Retinal pigment epithelial cell (primary cell): ENCODE data around the gene ATXN7L2.

Experiments used
- DNase-seq: peaks from one replicate; pipeline ENCODE4 v3.0.0-alpha.2; 2010; ENCODE audit warnings: low read depth
- H3K4me3 ChIP-seq: 2 replicates; pipeline ENCODE4 v1.5.1; 2011; ENCODE audit warnings: mild to moderate bottlenecking, low read length, control low read depth, moderate library complexity
- TF ChIP-seq, protein P1 (sequence below): conservative IDR thresholded peaks from 2 replicates; pipeline ENCODE4 v1.5.1; 2011; ENCODE audit warnings: low read depth, low read length, control low read depth, inconsistent platforms

ATXN7L2 gene

DNA sequence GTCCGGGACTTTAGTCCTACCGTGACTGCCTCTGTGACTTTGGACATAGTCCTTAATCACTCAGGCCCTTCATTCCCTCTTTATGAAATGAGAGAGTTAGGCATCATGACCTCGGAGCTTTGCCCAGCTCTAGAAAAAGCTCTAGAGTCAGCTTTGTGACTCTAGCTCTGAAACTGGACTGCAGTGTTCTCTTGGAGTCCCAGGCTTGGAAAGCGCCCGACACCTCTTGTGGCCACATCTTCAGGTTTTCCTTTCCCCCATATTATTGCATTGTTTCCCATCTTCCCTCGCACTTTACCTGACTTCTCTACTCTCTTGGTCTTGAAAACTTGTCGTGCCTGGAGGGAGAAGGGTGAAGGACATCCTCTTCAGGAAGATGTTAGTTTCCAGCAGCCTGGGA is 38.3 kb downstream of the ATXN7L2 start:
- no peak overlapping the region for H3K4me3 ChIP-seq
- TF ChIP-seq, protein P1, sequence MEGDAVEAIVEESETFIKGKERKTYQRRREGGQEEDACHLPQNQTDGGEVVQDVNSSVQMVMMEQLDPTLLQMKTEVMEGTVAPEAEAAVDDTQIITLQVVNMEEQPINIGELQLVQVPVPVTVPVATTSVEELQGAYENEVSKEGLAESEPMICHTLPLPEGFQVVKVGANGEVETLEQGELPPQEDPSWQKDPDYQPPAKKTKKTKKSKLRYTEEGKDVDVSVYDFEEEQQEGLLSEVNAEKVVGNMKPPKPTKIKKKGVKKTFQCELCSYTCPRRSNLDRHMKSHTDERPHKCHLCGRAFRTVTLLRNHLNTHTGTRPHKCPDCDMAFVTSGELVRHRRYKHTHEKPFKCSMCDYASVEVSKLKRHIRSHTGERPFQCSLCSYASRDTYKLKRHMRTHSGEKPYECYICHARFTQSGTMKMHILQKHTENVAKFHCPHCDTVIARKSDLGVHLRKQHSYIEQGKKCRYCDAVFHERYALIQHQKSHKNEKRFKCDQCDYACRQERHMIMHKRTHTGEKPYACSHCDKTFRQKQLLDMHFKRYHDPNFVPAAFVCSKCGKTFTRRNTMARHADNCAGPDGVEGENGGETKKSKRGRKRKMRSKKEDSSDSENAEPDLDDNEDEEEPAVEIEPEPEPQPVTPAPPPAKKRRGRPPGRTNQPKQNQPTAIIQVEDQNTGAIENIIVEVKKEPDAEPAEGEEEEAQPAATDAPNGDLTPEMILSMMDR, result no peak
- DNase-seq, result no peak

GRCh38 chr1:109523706-109524105 is 40.0 kb downstream of the ATXN7L2 start:
- no peak for DNase-seq
- H3K4me3 ChIP-seq, result no peak overlapping the region
- TF ChIP-seq, protein P1, result no peak

DNA sequence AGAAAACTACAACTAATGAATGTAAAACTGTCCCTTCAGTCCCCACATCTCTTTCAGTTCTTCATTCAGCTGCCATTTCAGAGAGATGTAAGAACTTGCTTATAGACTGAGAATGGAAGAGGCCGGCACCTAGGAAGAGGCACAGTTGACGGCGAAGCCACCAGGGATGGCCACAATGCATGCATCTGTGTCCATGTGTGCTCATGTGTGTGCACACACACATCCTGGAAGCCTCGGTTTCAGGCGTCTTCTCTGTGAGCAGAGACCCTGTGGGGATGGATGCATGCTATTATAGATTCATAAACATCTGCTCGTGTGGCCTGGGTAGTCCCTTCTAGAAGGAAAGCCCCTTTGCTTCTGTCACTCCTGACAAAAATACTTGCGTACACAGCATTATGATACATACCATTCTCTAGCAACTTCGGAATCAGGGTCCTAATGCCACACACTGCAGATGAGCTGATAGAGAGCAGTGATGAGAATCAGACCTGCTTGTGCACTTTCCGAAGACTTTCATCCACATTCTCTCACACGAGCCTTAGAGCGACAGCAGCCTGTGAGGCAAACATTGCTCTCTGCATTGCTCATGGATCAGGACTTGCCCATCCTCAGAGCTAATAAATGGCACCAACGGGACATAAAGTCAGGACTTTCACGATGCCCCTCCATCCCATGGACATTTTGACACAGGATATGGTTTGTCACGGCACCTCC is 43.5 kb downstream of the ATXN7L2 start:
- DNase-seq, result no peak
- TF ChIP-seq, protein P1, result no peak
- no peak overlapping the region for H3K4me3 ChIP-seq

DNA sequence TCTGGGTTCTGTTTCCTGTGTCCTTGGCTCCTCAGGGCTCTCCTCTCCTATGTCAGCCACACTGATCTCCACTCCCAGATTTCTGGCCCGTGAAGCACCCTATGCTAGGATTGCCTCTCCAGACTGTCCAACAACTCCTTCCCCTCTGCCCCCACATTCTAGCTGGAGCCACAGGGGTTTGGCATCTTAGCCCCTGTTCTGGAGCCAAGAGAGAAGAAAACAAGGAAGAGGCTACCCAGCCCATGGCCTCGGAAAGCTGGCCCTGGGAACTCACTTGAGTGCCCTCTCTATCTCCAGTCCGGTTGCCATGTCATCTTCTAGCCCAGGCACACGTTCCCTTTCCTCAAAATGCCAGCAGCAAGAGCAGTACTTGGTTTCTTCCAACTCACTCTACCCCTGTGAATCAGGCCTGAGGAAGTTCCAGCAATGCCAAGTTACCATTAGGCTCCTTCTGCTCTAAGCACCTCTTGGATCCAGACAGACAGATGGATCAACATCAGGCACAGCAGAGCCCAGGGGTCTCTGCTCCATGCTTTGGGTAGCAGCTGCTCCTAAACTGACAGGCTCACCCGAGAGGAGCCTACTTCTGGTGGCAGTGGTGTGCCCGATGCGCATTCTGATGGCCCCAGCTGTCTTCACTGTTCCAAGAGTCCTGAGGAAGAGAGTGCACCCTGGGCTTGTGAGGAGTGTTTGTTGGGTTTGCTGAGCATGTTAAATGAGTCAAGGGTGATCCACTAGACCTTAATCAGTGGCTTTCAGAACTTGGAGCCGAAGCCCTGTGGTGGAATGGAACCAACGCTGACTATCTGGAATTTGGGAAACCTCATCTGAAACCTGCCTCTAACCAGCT is 44.4 kb downstream of the ATXN7L2 start:
- H3K4me3 ChIP-seq, result no peak overlapping the region
- TF ChIP-seq, protein P1, result no peak
- DNase-seq, result no peak

DNA sequence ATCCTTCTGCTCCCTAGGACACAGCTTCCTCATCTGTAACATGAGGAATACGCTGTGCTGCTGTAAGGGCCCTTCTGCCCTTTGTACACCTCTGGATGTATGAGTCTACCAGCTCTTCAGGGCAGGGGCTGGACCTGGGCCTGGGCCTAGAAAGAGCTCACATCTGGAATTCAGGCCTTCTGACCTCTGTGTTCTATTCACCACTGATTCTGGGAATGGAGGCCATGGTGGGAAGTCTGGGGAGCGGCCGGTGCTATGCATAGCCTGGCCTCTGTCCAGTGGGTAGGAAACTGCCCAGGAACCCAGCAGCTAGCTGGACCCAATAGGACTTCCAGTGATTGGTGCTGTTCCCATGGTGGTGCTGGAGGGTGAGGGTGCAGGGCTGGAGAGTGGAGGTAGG is 45.0 kb downstream of the ATXN7L2 start:
- TF ChIP-seq, protein P1, result no peak
- H3K4me3 ChIP-seq, result no peak overlapping the region
- no peak for DNase-seq

GRCh38 chr1:109529881-109530456 is 46.3 kb downstream of the ATXN7L2 start:
- TF ChIP-seq, protein P1, result no peak
- DNase-seq, result no peak

More at GRCh38 chr1:109529881-109530456, 46.3 kb downstream of the ATXN7L2 start:
- H3K4me3 ChIP-seq, result no peak overlapping the region
